Erythroblast (primary cell): Measurements from ENCODE around the gene ANKRD7.

ENCODE experiments used
- GATA1 ChIP-seq: IDR thresholded peaks from 2 replicates; pipeline ENCODE4 v1.6.1; 2011; ENCODE audit warnings: low read depth, mild to moderate bottlenecking, control low read depth, low read length, moderate library complexity
- POLR2A ChIP-seq: IDR thresholded peaks from 2 replicates; pipeline ENCODE4 v1.6.1; 2011; ENCODE audit warnings: mild to moderate bottlenecking, low read length

DNA sequence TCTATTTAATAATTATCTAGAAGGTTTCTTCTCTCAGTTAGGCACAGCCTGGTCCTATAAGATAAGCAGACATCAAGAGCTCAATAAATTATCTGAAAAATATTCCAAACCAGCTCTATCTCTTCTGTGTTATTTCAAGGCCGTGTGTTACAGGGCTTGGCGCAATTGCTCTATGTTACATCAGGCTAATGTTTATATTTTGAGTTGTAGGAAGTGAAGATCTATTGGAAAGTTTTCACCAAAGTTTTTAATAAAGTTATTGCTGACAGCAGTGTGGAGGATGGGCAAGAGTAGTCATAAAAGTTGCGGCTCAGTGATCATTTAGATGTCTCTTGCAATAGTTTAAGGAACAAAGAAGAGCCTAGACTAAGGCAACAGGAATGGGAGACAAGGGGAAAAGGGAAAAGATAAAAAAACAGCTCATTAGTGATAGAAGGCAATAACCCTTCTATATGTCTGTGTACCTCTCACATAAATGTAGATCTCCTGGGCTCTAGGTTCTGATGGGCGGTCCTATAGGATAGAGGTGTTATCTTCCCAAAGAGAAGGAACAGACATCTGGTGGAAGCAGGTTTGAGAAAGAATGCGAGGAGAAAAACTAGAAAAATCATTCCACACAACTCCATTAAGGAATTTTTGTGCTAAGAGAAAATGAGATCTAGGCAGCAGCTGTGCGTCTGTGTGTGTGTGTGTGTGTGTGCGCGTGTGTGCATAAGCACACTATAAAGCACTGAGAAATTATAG lies 5.9 kb upstream of the ANKRD7 start:
- no peak for TF ChIP-seq POLR2A
- TF ChIP-seq GATA1 = no peak
